HG02798 (cell line): ENCODE data around the gene INCA1.

Experiments used
- ATAC-seq: cut with Tn5 transposase; IDR thresholded peaks from one replicate; pipeline ENCODE4 v1.9.1; 2021; ENCODE audit warnings: mild to moderate bottlenecking; ENCODE audit not compliant: unreplicated experiment, poor library complexity

Gene INCA1

DNA sequence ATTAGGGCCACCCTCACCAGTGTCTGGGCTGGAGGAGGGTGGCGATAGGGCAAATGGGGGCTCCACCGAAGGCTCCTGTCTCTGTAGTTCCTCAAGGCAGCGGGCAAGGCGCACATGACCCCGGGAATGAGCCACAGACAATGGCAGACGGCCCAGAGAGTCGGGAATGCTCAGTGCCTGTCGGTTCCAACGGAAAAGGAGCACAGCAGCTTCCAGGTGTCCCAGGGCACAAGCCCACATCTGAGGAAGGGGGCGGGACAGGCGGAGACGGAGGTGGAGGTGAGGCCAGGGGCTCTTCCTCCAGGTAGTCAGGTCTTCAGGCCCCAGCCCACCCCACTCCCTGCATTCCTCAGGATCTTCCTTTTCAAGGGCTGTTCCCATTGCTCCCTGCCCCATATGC is 24.6 kb downstream of the INCA1 start:
- no peak for ATAC-seq

DNA sequence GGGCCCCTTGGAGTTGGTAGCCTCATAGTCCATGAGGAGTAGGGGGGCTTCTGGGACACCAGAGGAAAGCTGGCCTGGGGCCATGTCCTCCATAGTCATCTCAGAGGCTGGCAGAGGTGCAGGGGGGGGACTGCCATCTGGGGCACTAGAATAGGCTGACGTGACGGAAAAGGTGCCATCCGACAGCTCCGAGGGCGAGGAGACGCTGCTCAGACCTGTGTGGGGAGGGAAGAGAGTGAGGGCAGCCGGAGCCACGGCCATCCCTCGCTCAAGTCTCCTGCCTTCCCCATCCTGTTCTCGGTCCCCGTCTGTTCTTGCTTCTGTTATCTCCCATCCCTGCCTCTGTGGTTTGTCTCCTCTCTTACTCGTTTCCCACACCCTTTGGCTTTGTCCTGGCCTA is 25.0 kb downstream of the INCA1 start:
- no peak for ATAC-seq

DNA sequence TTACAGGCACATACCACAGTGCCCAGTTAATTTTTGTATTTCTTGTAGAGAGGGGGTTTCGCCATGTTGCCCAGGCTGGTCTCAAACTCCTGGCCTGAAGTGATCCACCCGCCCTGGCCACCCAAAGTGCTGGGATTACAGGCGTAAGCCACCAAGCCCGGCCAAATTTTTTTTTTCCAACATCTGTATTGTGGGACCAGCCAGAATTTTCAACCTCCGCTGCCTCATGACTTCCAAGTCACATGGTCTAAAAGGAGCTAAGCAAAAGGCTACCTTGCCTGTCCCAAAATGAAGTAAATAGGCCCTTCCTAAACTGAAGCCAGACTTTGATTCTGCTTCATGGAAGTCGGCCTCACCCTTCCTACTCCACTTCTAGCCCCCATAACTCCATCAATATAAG is 25.5 kb downstream of the INCA1 start:
- ATAC-seq, result no peak

DNA sequence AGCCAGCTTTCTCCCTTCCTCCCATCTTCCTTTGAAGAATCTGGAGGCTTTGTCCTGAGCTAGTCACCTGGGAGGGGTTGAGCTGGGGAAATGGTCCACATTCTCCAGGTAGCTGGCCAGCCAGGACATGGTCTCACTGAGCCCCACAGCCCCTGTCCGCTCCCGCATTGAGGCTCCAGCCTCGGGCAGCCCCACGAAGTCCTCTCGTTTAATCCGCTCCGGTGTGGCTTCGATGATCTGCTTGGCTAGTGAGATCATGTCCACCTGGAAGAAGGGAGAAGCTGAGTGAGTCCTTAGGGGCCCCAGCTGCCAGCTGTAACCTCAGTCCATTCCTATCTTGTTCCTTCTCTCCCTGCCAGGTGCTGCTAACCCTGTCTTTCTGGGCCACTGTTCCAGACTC is 27.0 kb downstream of the INCA1 start:
- no peak for ATAC-seq

DNA sequence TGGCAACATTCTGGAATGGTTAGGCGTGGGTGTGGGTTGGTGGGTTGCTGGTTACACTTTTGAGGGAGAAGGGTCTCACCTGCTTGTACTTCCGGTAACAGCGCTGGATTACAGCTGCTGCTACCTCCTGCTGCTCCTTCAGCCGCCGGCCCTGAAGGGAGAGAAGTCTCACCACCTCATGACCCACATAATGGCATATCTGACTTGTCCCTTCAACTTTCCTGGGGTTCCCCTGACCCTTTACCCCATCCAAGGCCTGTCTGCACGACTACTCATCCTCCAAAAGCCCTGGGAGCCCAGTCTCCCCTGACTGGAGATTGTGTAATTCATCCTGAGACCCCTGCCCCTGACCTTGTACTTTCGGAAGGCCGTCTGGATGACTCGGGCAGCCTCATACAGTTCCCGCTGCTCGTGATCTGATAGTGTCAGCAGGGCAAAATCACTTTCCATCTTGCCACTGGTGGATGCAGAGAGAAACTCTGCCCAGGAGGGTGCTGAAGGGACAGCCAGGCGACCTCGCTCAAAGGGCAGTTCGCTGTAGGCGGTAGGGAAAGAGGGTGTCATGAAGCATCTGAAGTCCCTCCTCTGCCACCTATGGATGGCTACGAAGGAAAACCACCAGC is 27.7 kb downstream of the INCA1 start:
- no peak for ATAC-seq

DNA sequence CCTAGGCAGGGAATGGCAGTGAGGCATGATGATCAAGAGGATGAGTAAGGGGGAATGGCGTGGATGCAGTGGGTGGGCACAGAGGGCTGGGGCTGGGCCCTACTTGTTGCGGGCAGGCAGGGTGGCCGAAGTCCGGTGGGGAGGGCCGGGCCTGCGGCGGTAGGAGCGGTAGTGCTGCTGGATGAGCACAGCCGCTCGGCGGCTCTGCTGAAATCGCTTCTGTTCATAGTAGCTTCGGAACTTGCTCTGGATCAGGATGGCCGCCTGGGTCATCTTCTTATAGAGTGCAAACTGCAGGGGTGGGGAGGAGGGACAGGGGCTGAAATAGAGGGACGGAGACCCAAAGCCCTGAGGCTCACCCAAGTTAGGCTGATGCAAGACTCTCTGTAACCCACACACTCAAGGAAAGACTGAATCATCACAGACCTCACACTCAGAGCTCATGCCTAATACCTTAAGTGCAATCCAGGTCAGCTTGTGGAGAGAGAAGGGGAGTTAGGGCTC is 28.2 kb downstream of the INCA1 start:
- no peak for ATAC-seq

DNA sequence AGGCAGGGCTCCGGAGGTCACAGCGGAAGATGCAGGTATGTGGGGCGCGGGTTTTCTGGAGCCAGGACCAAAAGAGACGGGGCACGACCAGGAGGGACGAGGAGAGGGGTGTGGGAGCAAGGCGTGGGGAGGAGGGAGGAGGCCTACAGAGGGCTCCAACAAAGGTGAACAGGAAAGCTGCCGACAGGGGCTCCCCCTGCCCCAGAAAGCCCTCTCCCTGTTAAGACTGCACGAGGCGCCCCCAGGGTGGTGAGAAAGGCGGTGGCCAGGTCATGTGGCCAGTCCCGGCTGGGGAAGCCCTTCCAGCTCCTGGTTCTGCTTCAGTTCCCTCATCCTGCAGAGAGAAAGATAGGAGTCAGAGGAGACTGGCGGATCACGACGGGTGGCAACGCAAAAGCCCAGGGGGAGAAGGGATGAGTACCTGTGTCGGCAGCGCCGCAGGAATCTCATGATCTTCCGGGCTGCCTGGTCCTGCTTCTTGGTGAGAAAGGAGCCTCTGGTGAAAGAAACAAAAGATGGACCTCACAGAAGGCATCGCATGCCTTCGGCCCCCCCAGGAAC is 28.8 kb downstream of the INCA1 start:
- ATAC-seq, result no peak

DNA sequence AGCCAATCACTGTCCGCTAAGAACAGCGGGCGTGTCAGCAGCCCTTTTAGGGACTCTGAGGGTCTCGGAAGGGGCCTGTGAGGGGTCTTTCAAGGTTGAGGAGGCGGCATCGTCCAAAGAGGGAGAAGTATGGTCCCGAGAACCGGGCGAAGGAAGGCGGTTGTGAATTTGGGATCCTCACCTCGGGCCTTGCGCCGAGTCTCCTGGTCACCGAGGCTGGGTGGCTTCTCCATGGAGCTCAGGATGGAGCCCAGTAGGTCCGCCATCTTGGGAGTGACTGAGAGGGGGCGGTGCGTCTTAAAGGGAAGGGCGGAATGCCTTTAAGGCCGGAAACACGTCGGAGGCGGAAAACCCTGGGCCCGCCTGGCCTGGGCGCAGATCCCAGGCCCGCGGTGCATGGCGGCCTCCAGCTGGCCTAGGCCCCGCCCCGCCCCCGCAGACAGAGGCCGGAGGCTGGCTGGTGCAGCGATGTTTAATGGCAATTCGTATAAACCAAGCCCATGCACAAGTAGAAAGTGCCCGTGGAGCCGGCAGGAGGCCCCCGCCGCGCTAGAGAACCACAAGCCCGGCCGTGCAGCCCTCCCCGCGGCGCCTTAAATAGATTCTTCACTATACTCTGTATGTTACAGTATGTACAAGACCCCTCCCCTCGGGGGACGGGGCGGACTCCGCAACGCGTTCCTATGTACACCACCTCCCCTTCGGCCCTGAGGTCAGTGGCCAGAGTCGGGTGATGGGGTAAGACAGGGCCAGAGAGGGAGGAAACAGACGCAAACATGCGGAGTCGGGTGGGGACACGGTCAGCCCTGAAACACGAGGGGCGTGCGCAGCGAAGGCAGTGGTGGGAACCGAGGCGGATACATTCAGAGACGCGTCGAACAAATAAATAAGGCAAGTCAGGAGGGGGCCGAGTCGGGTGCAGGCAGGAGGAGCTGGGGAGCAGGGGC is 29.5 kb downstream of the INCA1 start, which contains the start of gene SPAG7:
TSS of gene SPAG7 (minus strand) at position 279 of the 947 bp plus-strand sequence. CDS start at position 266, 13 bp downstream.
- peak; percentile 73 for ATAC-seq

DNA sequence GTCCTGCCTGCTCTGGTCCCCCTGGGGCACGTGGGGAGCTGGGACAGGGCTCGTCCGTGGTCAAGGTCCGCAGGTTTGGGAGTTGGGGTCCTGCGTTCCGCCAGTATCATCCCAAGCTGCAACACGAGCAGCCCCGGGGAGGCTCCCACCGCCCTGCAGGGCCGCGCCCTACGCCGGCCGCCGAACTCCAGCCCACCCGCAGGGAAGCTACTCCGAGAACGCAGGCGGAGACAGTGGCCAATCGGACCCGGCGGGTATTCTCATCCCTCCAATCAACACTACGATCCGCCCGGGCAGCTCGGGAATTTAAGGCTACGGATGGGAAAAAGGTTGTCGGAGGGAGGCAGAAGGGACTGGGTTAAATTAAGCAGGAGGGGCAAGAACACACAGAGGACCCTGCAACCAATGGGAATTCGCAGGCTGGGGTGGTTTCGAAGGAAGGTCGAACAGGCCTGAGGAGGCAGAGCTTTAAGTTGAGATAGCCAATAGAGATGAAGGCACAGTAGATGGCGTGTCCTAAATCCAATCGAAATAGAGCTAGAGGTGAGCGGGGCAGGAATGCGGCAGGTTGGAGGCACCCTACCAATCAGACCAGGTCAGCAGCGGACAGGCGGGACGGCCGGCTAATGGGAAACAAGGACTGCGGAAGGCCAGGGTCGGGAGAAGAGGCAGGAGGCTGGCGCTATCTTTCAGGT is 30.3 kb downstream of the INCA1 start:
- peak; percentile 87 for ATAC-seq

DNA sequence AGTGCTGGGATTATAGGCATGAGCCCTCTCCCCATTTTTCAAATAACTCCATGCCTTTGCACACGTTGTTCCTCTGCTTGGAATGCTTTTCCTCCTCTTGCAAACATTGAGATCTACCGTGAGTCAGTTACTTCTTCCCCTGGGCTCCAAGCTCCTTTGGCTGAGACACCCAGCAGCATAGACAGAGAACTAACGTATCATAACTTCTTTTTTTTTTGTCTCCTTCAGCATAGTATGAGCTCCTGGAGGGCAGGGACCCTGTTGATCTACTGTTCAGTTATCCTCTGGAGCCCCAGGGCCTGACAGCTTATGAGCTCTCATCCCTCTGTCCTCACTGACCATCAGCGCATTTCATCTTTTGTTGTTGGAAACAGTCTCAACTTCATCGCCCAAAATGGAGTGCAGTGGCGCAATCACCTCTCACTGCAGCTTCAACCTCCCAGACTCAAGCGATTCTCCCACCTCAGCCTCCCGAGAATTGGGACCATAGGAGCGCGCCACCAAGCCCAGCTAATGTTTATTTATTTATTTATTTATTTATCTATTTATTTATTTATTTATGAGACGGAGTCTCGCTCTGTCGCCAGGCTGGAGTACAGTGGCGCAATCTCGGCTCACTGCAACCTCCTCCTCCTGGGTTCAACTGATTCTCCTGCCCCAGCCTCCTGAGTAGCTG is 31.9 kb downstream of the INCA1 start:
- ATAC-seq, result no peak

DNA sequence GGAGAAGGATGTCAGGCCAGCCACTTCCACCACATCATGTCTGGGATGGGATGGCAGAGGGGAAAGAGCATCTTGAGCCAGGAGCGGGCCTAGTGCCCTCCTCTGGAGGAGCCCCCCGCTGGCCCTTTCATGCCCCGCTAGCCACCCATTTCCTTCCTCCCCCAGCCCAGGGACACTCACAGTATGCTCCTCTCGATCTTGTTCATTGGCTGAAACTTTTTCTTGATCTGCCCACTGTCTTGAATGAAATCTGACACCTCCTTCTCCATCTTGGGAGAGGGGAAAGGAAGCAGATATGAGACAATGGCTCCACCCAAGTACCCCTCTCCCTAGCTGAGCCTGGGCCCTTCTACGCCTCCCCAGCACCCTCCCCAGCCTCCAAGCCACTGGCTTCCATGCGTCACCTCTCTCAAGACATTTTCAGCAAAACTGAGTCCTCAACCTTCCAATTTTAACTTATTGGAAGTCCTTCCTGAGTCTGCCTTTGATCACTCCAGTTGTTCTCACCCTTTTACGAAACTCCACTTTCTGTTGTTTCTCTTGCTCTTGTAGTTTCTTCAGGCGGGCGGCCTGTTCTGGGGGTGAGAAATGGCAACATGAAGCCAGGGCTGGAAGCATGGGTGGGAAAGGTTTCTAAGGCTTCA is 36.9 kb downstream of the INCA1 start:
- no peak for ATAC-seq

DNA sequence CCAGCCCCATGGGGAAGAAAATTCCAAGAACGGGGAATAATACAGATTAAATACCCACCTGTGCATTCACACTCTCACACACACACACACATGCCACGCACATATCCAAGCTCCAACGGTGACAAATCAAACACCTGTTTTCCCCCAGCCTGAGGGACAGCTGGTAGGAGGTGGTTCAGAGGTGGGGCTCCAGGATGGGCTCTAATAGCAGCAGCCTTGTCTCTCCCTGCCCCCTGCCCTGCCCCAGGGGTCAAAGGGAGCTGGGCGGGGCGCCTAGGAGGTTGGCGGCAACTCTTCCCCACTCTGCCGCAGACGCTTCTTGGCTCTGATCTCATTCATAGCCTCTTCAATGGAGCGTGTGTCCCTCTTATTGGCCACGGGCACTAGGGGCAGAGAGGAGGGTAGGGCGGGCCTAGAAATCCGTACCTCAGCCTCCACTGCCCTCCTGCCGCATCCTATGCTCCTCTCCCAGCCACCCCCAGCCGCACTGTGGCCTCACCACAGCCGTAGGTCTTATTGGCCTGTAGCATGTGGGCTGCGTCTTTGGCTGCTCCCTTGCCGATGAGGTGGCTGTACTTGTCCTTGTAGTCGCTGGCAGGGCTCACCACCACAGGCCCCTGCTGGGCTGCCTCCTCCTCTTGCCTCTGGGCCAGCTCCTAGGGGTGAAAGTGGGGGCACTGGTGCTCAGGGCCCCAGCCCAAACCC is 37.9 kb downstream of the INCA1 start:
- ATAC-seq, result no peak

DNA sequence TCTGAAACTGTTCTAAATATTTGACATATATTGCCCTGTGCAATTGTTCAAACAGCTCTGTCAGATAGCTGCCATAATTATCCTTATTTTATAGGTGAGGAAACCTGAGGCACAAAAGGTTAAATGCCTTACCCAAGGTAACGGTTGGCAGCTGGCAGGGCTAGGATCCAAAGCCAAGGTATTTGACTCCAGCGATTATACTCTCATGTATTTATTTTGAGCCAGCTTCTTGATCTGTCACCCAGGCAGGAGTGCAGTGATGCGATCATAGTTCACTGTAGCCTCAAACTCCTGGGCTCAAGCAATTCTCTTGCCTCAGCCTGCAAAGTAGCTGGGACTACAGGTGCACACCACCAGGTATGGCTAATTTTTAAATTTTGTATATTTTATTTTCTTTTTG is 39.2 kb downstream of the INCA1 start:
- no peak for ATAC-seq

DNA sequence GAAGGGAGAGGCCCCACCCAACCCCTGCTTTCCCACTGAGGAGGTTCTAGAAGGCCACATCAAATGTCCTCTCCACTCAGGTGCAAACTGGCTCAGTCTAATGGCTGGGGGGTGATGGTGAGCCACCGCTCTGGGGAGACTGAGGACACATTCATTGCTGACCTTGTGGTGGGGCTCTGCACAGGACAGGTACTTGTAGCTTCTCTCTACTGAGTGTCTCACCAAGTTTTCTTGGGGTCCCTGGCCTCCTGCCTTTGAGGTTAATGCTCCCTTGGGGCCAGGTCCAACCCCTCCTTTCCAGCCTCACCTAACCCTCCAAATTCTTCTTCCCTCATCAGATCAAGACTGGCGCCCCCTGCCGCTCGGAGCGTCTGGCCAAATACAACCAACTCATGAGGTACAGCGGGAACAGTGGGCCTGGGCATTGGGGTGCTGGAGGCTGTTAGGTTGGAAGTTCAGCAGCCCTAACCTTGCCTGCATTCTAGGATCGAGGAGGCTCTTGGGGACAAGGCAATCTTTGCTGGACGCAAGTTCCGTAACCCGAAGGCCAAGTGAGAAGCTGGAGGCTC is 40.7 kb downstream of the INCA1 start:
- no peak for ATAC-seq

DNA sequence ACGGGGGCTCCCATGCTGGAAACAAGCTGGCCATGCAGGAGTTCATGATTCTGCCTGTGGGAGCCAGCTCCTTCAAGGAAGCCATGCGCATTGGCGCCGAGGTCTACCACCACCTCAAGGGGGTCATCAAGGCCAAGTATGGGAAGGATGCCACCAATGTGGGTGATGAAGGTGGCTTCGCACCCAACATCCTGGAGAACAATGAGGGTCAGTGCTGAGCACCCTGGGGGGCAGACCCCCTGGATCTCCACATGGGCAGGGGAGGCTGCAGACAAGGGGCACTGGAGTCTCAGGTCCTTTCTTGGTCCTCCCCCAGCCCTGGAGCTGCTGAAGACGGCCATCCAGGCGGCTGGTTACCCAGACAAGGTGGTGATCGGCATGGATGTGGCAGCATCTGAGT is 42.2 kb downstream of the INCA1 start:
- ATAC-seq, result no peak

DNA sequence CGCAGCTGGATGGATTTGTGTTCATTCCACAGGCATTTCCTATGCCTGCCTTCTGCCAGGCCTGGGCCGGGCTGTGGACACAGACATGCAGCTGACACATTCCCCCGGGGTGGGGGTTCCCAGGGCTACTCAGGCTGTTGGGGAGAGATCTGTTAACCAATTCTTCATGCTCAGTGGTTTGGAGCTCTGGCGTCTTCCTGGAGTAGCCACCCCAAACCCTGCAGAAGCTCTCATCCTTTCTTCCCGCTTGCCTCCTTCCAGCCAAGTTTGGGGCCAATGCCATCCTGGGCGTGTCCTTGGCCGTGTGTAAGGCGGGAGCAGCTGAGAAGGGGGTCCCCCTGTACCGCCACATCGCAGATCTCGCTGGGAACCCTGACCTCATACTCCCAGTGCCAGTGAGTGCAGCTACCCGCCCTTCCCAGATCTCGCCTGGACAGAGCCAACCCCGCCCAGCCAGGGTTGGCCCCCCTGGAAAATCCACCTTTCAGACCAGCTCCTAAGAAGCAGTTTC is 43.8 kb downstream of the INCA1 start:
- no peak for ATAC-seq

DNA sequence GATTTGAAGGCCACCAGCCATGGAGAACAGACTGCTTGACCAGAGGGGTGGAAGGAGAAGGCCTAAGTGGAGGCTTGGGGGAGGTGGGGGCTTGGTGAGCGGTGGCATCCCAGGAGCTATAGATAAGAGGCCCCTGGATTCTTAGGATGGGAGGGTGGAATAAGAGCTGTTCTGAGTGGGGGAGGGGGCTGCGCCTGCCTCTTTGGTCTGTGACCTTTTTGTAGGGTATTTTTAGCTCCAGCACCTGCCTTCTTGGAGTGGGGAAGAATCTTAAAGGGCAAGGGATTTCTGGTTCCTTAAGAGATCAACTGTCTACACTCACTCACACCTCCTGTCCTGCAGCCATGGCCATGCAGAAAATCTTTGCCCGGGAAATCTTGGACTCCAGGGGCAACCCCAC is 45.8 kb downstream of the INCA1 start:
- no peak for ATAC-seq

DNA sequence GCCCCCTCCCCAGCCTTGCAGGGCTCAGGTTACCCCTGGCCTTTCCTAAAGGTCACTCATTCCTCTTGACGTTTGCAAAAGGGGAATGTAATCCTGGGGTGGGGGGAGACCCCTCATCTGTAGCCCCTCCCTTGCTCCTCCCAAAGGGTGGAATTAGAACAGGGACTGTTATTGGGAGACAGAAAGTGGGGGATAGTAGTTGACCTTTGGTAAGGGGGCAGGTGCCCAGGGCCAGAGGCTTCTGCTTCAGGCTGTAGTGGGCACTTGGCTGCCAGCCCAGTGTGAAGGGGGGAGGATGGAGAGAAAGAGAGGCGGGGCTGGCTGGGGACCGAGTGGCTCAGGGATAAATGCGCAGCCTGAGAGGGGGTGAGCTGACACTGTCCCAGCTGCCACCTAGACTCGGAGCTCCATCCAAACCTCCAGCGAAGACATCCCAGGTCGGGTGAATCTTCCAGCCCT is 46.5 kb downstream of the INCA1 start, which contains the start of gene ENO3:
TSS of gene ENO3 (plus strand) at position 374 of the 459 bp plus-strand sequence. CDS start 711 bp downstream, outside the sequence.
- no peak for ATAC-seq
